Stomach smooth muscle (tissue), 2 donors: Measurements from ENCODE around the gene SMARCAD1.
"Not testable (repeated sequence)": the region's sequence is repeated elsewhere in the genome, so short reads cannot be mapped to it uniquely, and the experiment has no call there.

Experiments
- H3K27ac ChIP-seq: one replicate; pipeline ENCODE4 v1.7.0; 2013; ENCODE audit warnings: mild to moderate bottlenecking, low read length, inconsistent platforms
- H3K27me3 ChIP-seq, 2 donors: one replicate each; pipeline ENCODE4 v1.7.0; 2013; ENCODE audit warnings: low read length in 2 of 2; ENCODE audit not compliant: insufficient read depth in 2 of 2, control insufficient read depth in 1 of 2
- H3K36me3 ChIP-seq, 2 donors: one replicate each; pipeline ENCODE4 v1.7.0; 2013; ENCODE audit warnings: low read length in 2 of 2; ENCODE audit not compliant: control insufficient read depth in 2 of 2, insufficient read depth in 2 of 2
- H3K4me1 ChIP-seq: one replicate; pipeline ENCODE4 v1.7.0; 2013; ENCODE audit warnings: low read length; ENCODE audit not compliant: control insufficient read depth, insufficient read depth
- H3K4me3 ChIP-seq, 2 donors: one replicate each; pipeline ENCODE4 v1.7.0; 2013; ENCODE audit warnings: low read length in 2 of 2
- H3K9ac ChIP-seq, 2 donors: one replicate each; pipeline ENCODE4 v1.7.0; 2013; ENCODE audit warnings: low read length in 2 of 2, mild to moderate bottlenecking in 1 of 2
- H3K9me3 ChIP-seq, 2 donors: one replicate each; pipeline ENCODE4 v1.7.0; 2013; ENCODE audit warnings: low read length in 2 of 2; ENCODE audit not compliant: control insufficient read depth in 2 of 2
- donor health status: healthy.
- donor health status: Pancreatic carcinoma.

Gene SMARCAD1

GRCh38 chr4:94293981-94294380, 86.3 kb downstream of the SMARCAD1 start:
- H3K27ac ChIP-seq, H3K9me3 ChIP-seq, H3K4me1 ChIP-seq, H3K36me3 ChIP-seq, H3K27me3 ChIP-seq, H3K4me3 ChIP-seq, H3K9ac ChIP-seq: not testable (repeated sequence)

- H3K4me3 ChIP-seq, H3K27me3 ChIP-seq, H3K9ac ChIP-seq, H3K9me3 ChIP-seq, H3K36me3 ChIP-seq, H3K4me1 ChIP-seq, H3K27ac ChIP-seq: not testable (repeated sequence)
These were observed 87.8 kb downstream of the SMARCAD1 start for GRCh38 chr4:94295473-94295872.

- no peak overlapping the region for H3K27ac ChIP-seq
- no peak overlapping the region for H3K4me3 ChIP-seq
- no peaks in the 10 kb centered on the region for H3K27me3 ChIP-seq
- H3K4me1 ChIP-seq: no peaks in the 10 kb centered on the region
- H3K36me3 ChIP-seq: no peaks in the 10 kb centered on the region
- H3K9ac ChIP-seq: no peak overlapping the region
- H3K9me3 ChIP-seq: no peaks in the 10 kb centered on the region
These were observed 91.1 kb downstream of the SMARCAD1 start for GRCh38 chr4:94298725-94299252.

- H3K4me1 ChIP-seq: no peaks in the 10 kb centered on the region
- no peak overlapping the region for H3K27ac ChIP-seq
- H3K27me3 ChIP-seq: no peaks in the 10 kb centered on the region
- no peaks in the 10 kb centered on the region for H3K36me3 ChIP-seq
- H3K4me3 ChIP-seq: no peak overlapping the region
- no peaks in the 10 kb centered on the region for H3K9me3 ChIP-seq
- no peak overlapping the region for H3K9ac ChIP-seq
These were observed 94.5 kb downstream of the SMARCAD1 start for GRCh38 chr4:94302191-94302590.

- H3K9ac ChIP-seq: no peak overlapping the region
- no peak overlapping the region for H3K27ac ChIP-seq
- no peaks in the 10 kb centered on the region for H3K4me1 ChIP-seq
- H3K9me3 ChIP-seq: no peaks in the 10 kb centered on the region
- no peak overlapping the region for H3K4me3 ChIP-seq
- H3K27me3 ChIP-seq: no peaks in the 10 kb centered on the region
- H3K36me3 ChIP-seq: no peaks in the 10 kb centered on the region
These were observed 96.8 kb downstream of the SMARCAD1 start for GRCh38 chr4:94304365-94304971.

- H3K27me3 ChIP-seq: no peaks in the 10 kb centered on the region
- H3K36me3 ChIP-seq: no peaks in the 10 kb centered on the region
- H3K27ac ChIP-seq: no peak overlapping the region
- no peaks in the 10 kb centered on the region for H3K4me1 ChIP-seq
- H3K9ac ChIP-seq: no peak overlapping the region
- H3K4me3 ChIP-seq: no peak overlapping the region
- no peaks in the 10 kb centered on the region for H3K9me3 ChIP-seq
These were observed 98.0 kb downstream of the SMARCAD1 start for GRCh38 chr4:94305466-94306225.

- no peak overlapping the region for H3K4me3 ChIP-seq
- H3K4me1 ChIP-seq: no peaks in the 10 kb centered on the region
- H3K9me3 ChIP-seq: no peaks in the 10 kb centered on the region
- H3K27me3 ChIP-seq: no peaks in the 10 kb centered on the region
- no peaks in the 10 kb centered on the region for H3K36me3 ChIP-seq
- H3K27ac ChIP-seq: no peak overlapping the region
- H3K9ac ChIP-seq: no peak overlapping the region
These were observed 99.0 kb downstream of the SMARCAD1 start for GRCh38 chr4:94306713-94307112.

- Histone ChIP-seq H3K9ac (no peak overlapping the region), H3K27ac (no peak overlapping the region), H3K36me3 (no peaks in the 10 kb centered on the region), H3K9me3 (no peaks in the 10 kb centered on the region), H3K4me3 (no peak overlapping the region), H3K27me3 (no peaks in the 10 kb centered on the region), H3K4me1 (no peaks in the 10 kb centered on the region)
These were observed 99.7 kb downstream of the SMARCAD1 start for GRCh38 chr4:94307231-94307871.

GRCh38 chr4:94319927-94320326, 112.3 kb downstream of the SMARCAD1 start:
- H3K9me3 ChIP-seq, H3K27me3 ChIP-seq, H3K27ac ChIP-seq, H3K9ac ChIP-seq, H3K36me3 ChIP-seq, H3K4me1 ChIP-seq, H3K4me3 ChIP-seq: not testable (repeated sequence)

GRCh38 chr4:94325835-94326234, 118.2 kb downstream of the SMARCAD1 start:
- Histone ChIP-seq H3K4me1 (no peaks in the 10 kb centered on the region), H3K27ac (no peak overlapping the region), H3K9ac (no peak overlapping the region), H3K4me3 (no peak overlapping the region), H3K27me3 (no peaks in the 10 kb centered on the region), H3K9me3 (peaks cover 0 to 11% of the 10 kb centered on the region in 2 donors), H3K36me3 (no peaks in the 10 kb centered on the region)

- no peaks in the 10 kb centered on the region for H3K27me3 ChIP-seq
- no peaks in the 10 kb centered on the region for H3K36me3 ChIP-seq
- peaks cover 2% of the 10 kb centered on the region for H3K4me1 ChIP-seq
- no peak overlapping the region for H3K4me3 ChIP-seq
- H3K27ac ChIP-seq: no peak overlapping the region
- H3K9ac ChIP-seq: no peak overlapping the region
- peaks cover 0 to 11% of the 10 kb centered on the region in 2 donors for H3K9me3 ChIP-seq
These were observed 122.3 kb downstream of the SMARCAD1 start for GRCh38 chr4:94329933-94330332.
